Measurements from ENCODE around the gene ARHGEF16. TPM values are rescaled to one million over a fixed set of nuclear protein-coding genes. Genes with fewer than 3 reads are reported as not detected.
A peak's percentile ranks its signal among the peaks of the same experiment; 100 is the strongest.

The ARHGEF16 gene
- total RNA-seq, 1 experiment from 2014 or later = 25.1 TPM

GRCh38 chr1:3504151-3504821, 49.8 kb downstream of the ARHGEF16 start:
- Histone ChIP-seq H4K20me1 (ENCODE audit: insufficient read depth) (peaks cover 3% of the 10 kb centered on the region), H3K9me2 (ENCODE audit: insufficient read depth) (no peaks in the 10 kb centered on the region), H3K27me3 (ENCODE audit: insufficient read depth, low read depth) (no peaks in the 10 kb centered on the region), H3K4me1 (replicated peaks; ENCODE audit: insufficient read depth) (peaks cover 31% of the 10 kb centered on the region), H3K27ac (peak overlapping the region; percentile 69), H3K4me3 (no peak overlapping the region), H3K4me2 (peak overlapping the region; percentile 54), H3K9me3 (ENCODE audit: insufficient read depth, low read depth) (no peaks in the 10 kb centered on the region), H3K36me3 (ENCODE audit: low read depth) (no peaks in the 10 kb centered on the region), H2AFZ (no peak overlapping the region), H3F3A (ENCODE audit: insufficient read depth, low read depth) (peaks cover 19% of the 10 kb centered on the region; the same call in 1 of the 2 replicates), H3K79me2 (ENCODE audit: low read depth) (no peaks in the 10 kb centered on the region)
- BruUV-seq (replicated peaks) = no TSS peak
- DNase-seq = peak; percentile 88 to 93
- TF ChIP-seq CTCF (conservative IDR thresholded peaks at IDR 0.05) (no peak), EZH2 (IDR thresholded peaks at IDR 0.05; ENCODE audit: low read depth) (no peak)
- ChIA-PET POLR2A (ENCODE audit: unreplicated experiment) (interaction anchor here (0.5 to 0.6 kb wide), 4 partner anchors 23 to 224 kb away, joined by 3 read pairs; no protein-coding TSS in a partner anchor), CTCF (interaction anchor here (0.8 to 1.4 kb wide), 3 partner anchors 13 to 115 kb away, joined by 3 to 6 read pairs (median 5); no protein-coding TSS in a partner anchor)
- intact Hi-C loops (cut with micrococcal nuclease; ENCODE audit: unreplicated experiment) = loop anchor here (1.0 kb wide), 1 partner anchor 39 kb away; no protein-coding TSS in a partner anchor

DNA sequence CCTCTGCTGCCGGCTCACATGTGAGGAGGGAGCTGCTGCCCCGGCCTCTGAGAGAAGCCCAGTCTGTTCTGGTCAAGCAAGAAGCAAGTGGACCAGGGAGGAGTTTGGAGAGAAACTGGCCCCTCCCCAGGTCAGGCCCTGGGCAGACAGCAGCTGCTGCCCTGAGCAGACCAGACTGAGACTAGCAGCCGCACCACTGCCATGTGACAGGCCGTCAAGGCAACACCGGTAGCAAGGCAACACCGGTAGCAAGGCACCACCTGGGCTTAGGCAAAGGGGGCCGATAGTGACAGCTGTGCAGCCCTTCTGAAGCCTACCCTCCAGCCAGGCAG, 50.3 kb downstream of the ARHGEF16 start:
- H2AFZ ChIP-seq = no peak overlapping the region
- H3K36me3 ChIP-seq (ENCODE audit: low read depth) = no peaks in the 10 kb centered on the region
- H3K4me1 ChIP-seq (replicated peaks; ENCODE audit: insufficient read depth) = peaks cover 31% of the 10 kb centered on the region
- H3K4me2 ChIP-seq = peak overlapping the region; percentile 54
- peaks cover 19% of the 10 kb centered on the region; the same call in 1 of the 2 replicates for H3F3A ChIP-seq (ENCODE audit: insufficient read depth, low read depth)
- no peak for TF ChIP-seq CTCF (conservative IDR thresholded peaks at IDR 0.05)
- no peak for TF ChIP-seq EZH2 (IDR thresholded peaks at IDR 0.05; ENCODE audit: low read depth)
- DNase-seq = no peak
- intact Hi-C loops (cut with micrococcal nuclease; ENCODE audit: unreplicated experiment) = loop anchor here (1.0 kb wide), 1 partner anchor 39 kb away; no protein-coding TSS in a partner anchor
- H3K27ac ChIP-seq = peak overlapping the region; percentile 69
- ChIA-PET CTCF (interaction anchor here (1.4 kb wide), 1 partner anchor 114 kb away, joined by 6 read pairs; no protein-coding TSS in a partner anchor), POLR2A (ENCODE audit: unreplicated experiment) (no interaction called here)
- H3K9me2 ChIP-seq (ENCODE audit: insufficient read depth) = no peaks in the 10 kb centered on the region
- no peaks in the 10 kb centered on the region for H3K9me3 ChIP-seq (ENCODE audit: insufficient read depth, low read depth)
- peaks cover 3% of the 10 kb centered on the region for H4K20me1 ChIP-seq (ENCODE audit: insufficient read depth)
- no peaks in the 10 kb centered on the region for H3K79me2 ChIP-seq (ENCODE audit: low read depth)
- no peaks in the 10 kb centered on the region for H3K27me3 ChIP-seq (ENCODE audit: insufficient read depth, low read depth)
- no peak overlapping the region for H3K4me3 ChIP-seq
- no TSS peak for BruUV-seq (replicated peaks)

GRCh38 chr1:3505161-3505560, 50.7 kb downstream of the ARHGEF16 start:
- POLR2A ChIA-PET (ENCODE audit: unreplicated experiment) = no interaction called here

More at GRCh38 chr1:3505161-3505560, 50.7 kb downstream of the ARHGEF16 start:
- Histone ChIP-seq H3K4me3 (no peak overlapping the region), H2AFZ (no peak overlapping the region), H4K20me1 (ENCODE audit: insufficient read depth) (peaks cover 3% of the 10 kb centered on the region), H3K27me3 (ENCODE audit: insufficient read depth, low read depth) (no peaks in the 10 kb centered on the region), H3K27ac (peak overlapping the region; percentile 69), H3K36me3 (ENCODE audit: low read depth) (no peaks in the 10 kb centered on the region), H3F3A (ENCODE audit: insufficient read depth, low read depth) (peaks cover 19% of the 10 kb centered on the region; the same call in 1 of the 2 replicates), H3K4me1 (replicated peaks; ENCODE audit: insufficient read depth) (peaks cover 31% of the 10 kb centered on the region), H3K4me2 (0 out of 2 replicates have a peak overlapping the region, but pooled peaks have one; percentile 54), H3K79me2 (ENCODE audit: low read depth) (no peaks in the 10 kb centered on the region), H3K9me3 (ENCODE audit: insufficient read depth, low read depth) (no peaks in the 10 kb centered on the region), H3K9me2 (ENCODE audit: insufficient read depth) (no peaks in the 10 kb centered on the region)
- BruUV-seq (replicated peaks) = no TSS peak
- TF ChIP-seq CTCF (conservative IDR thresholded peaks at IDR 0.05) (no peak), EZH2 (IDR thresholded peaks at IDR 0.05; ENCODE audit: low read depth) (no peak)
- no peak for DNase-seq
- intact Hi-C loops (cut with micrococcal nuclease; ENCODE audit: unreplicated experiment) = no loop called here
- CTCF ChIA-PET = no interaction called here

Data from PC-9 (cell line).